CD4-positive, CD25-positive, alpha-beta regulatory T cell (primary cell): Measurements from ENCODE around the gene ADAD2. TPM values are rescaled to one million over a fixed set of nuclear protein-coding genes. Genes with fewer than 3 reads are reported as not detected.
A peak's percentile ranks its signal among the peaks of the same experiment; 100 is the strongest.

Experiments used
- ATAC-seq, 2 donors: fragments of 150-1000 bp; cut with Tn5 transposase; one replicate each; pipeline ENCODE4 v1.10.0; 2021; ENCODE audit warnings: low read depth in 2 of 2, moderate number of reproducible peaks in 2 of 2, moderate library complexity in 1 of 2
- DNase-seq, 3 donors: peaks; one replicate each; pipeline versions ENCODE4 v3.0.0 to v3.0.0-alpha.2; 2012 to 2022; ENCODE audit warnings: mixed read lengths in 1 of 3
- H3K27ac ChIP-seq: one replicate; pipeline ENCODE4 v1.7.0; 2013; ENCODE audit warnings: mild to moderate bottlenecking, low read length; ENCODE audit not compliant: insufficient read depth, poor library complexity, severe bottlenecking
- H3K27me3 ChIP-seq: one replicate; pipeline ENCODE4 v1.7.0; 2013; ENCODE audit warnings: low read length; ENCODE audit not compliant: control insufficient read depth, insufficient read depth
- H3K36me3 ChIP-seq: one replicate; pipeline ENCODE4 v1.7.0; 2013; ENCODE audit warnings: mild to moderate bottlenecking, low read length, moderate library complexity; ENCODE audit not compliant: control insufficient read depth, insufficient read depth
- H3K4me1 ChIP-seq: 2 replicates; pipeline ENCODE4 v1.7.0; 2013; ENCODE audit warnings: mild to moderate bottlenecking, low read length; ENCODE audit not compliant: insufficient read depth, control insufficient read depth, poor library complexity, severe bottlenecking
- H3K4me3 ChIP-seq: one replicate; pipeline ENCODE4 v1.7.0; 2013; ENCODE audit warnings: low read depth, mild to moderate bottlenecking, low read length, moderate library complexity
- H3K9me3 ChIP-seq, 2 experiments: 1 replicate in 1 of 2; 2 replicates in 1 of 2; pipeline ENCODE4 v1.7.0; 2013; ENCODE audit warnings: low read length in 2 of 2, mild to moderate bottlenecking in 1 of 2, moderate library complexity in 1 of 2; ENCODE audit not compliant: control insufficient read depth in 2 of 2
- H3K27ac Mint-ChIP-seq, 3 donors: one replicate each; pipeline ENCODE4 v1.8.0; 2020 to 2022; ENCODE audit warnings: mild to moderate bottlenecking in 3 of 3, mixed read lengths in 3 of 3, moderate library complexity in 2 of 3
- H3K27me3 Mint-ChIP-seq: one replicate; pipeline ENCODE4 v1.8.0; 2022; ENCODE audit warnings: mild to moderate bottlenecking, mixed read lengths
- H3K36me3 Mint-ChIP-seq: one replicate; pipeline ENCODE4 v1.8.0; 2020; ENCODE audit warnings: mixed read lengths
- H3K4me1 Mint-ChIP-seq, 4 donors: one replicate each; pipeline ENCODE4 v1.8.0; 2020 to 2022; ENCODE audit warnings: mixed read lengths in 4 of 4, mild to moderate bottlenecking in 1 of 4
- H3K4me3 Mint-ChIP-seq, 4 donors: one replicate each; pipeline ENCODE4 v1.8.0; 2020 to 2022; ENCODE audit warnings: mild to moderate bottlenecking in 4 of 4, mixed read lengths in 4 of 4, moderate library complexity in 3 of 4
- H3K9me3 Mint-ChIP-seq, 7 donors: one replicate each; pipeline ENCODE4 v1.8.0; 2020 to 2022; ENCODE audit warnings: mixed read lengths in 7 of 7, mild to moderate bottlenecking in 3 of 7, moderate library complexity in 2 of 7
- polyA plus RNA-seq, 4 donors: library from polyadenylated mRNA; unstranded; fragments of 300-500 nt; fragmentation: Illumina TruSeq; gene quantifications; one replicate each; pipeline ENCODE4 v1.2.3, GENCODE V29; 2021
- total RNA-seq: library from RNA; stranded (reverse); gene quantifications from one replicate; pipeline ENCODE4 v1.2.3, GENCODE V29; 2022

Gene ADAD2
- total and polyA plus RNA-seq, 5 donors from 2014 or later, result 0.07 to 0.40 (median 0.25) TPM; not detected in 2

DNA sequence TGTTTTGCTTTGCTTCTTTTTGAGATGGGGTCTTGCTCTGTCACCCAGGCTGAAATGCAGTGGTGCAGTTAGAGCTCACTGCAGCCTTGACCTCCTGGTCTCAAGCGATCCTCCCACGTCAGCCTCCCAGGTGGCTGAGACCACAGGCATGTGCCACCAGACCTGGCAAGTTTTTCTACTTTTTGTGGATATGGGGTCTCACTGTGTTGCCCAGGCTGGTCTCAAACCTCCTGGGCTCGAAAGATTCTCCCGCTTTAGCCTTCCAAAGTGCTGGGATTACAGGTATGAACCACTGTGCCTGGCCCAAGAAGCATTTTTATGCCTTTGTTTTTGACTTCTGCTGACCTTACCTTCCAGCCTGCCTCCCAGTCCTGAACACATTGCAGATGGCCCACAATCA is 35.7 kb upstream of the ADAD2 start:
- H3K27ac Mint-ChIP-seq, result peak overlapping the region in 1 of 3 donors; percentile 33
- Histone ChIP-seq H3K27me3 (peaks cover 3% of the 10 kb centered on the region), H3K4me1 (no peaks in the 10 kb centered on the region), H3K9me3 (no peaks in the 10 kb centered on the region), H3K27ac (no peak overlapping the region), H3K4me3 (no peak overlapping the region), H3K36me3 (no peaks in the 10 kb centered on the region)
- H3K36me3 Mint-ChIP-seq, result no peaks in the 10 kb centered on the region
- DNase-seq (no peak), ATAC-seq (no peak)
- no peak overlapping the region for H3K4me3 Mint-ChIP-seq
- H3K9me3 Mint-ChIP-seq, result peaks cover 0 to 1% (median 0%) of the 10 kb centered on the region in 7 donors
- H3K4me1 Mint-ChIP-seq, result no peaks in the 10 kb centered on the region
- peaks cover 48% of the 10 kb centered on the region for H3K27me3 Mint-ChIP-seq

DNA sequence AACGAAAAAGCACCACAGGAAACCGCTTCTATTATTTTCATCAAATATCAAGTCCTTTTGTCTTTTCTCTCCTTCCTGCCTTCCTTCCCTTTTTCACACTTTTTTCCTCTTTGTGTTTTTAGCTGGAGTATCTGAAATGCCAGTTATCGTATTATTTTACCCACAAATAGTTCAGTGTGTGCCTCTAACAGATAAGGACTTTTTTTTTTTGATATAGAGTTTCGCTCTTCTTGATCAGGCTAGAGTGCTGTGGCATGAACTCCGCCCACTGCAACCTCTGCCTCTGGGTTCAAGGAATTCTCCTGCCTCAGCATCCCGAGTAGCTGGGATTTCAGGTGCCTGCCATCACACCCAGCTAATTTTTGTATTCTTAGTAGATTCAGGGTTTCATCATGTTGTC is 35.2 kb upstream of the ADAD2 start:
- no peaks in the 10 kb centered on the region for H3K4me1 ChIP-seq
- H3K4me3 ChIP-seq, result no peak overlapping the region
- peaks cover 47% of the 10 kb centered on the region for H3K27me3 Mint-ChIP-seq
- H3K4me3 Mint-ChIP-seq, result no peak overlapping the region
- no peaks in the 10 kb centered on the region for H3K36me3 ChIP-seq
- no peaks in the 10 kb centered on the region for H3K9me3 ChIP-seq
- H3K9me3 Mint-ChIP-seq, result peaks cover 0 to 1% (median 0%) of the 10 kb centered on the region in 7 donors
- H3K27ac Mint-ChIP-seq, result peak overlapping the region in 1 of 3 donors; percentile 58
- ATAC-seq (no peak), DNase-seq (no peak)
- H3K4me1 Mint-ChIP-seq, result no peaks in the 10 kb centered on the region
- H3K36me3 Mint-ChIP-seq, result no peaks in the 10 kb centered on the region
- H3K27me3 ChIP-seq, result peaks cover 3% of the 10 kb centered on the region
- H3K27ac ChIP-seq, result no peak overlapping the region

DNA sequence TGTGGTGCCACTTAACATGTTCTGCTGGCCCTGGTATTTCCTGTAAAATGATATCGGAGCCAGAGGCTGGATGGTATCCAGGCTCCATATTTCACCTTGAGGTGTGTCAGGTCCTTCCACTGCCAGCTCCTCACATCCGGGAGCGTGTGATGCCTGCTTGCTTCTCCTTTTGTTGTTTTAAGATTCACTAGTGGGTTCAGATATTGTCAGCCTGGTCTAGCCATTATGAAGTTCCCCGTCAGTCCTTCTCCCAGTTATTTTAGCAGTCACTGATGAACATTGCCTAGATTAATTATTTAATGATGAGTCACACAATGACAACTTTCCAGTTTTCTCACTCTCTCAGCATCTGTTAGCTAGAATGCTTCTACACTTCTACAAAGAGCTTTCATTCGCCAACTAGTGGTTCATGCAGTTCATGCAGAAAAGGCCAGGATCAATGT is 34.6 kb upstream of the ADAD2 start:
- Mint-ChIP-seq H3K27ac (no peak overlapping the region), H3K9me3 (peaks cover 0 to 1% (median 0%) of the 10 kb centered on the region in 7 donors), H3K27me3 (peaks cover 47% of the 10 kb centered on the region), H3K4me1 (no peaks in the 10 kb centered on the region), H3K36me3 (no peaks in the 10 kb centered on the region), H3K4me3 (no peak overlapping the region)
- Histone ChIP-seq H3K9me3 (no peaks in the 10 kb centered on the region), H3K36me3 (no peaks in the 10 kb centered on the region), H3K4me3 (no peak overlapping the region), H3K27me3 (peaks cover 3% of the 10 kb centered on the region), H3K4me1 (no peaks in the 10 kb centered on the region), H3K27ac (no peak overlapping the region)
- no peak for DNase-seq
- ATAC-seq, result no peak

DNA sequence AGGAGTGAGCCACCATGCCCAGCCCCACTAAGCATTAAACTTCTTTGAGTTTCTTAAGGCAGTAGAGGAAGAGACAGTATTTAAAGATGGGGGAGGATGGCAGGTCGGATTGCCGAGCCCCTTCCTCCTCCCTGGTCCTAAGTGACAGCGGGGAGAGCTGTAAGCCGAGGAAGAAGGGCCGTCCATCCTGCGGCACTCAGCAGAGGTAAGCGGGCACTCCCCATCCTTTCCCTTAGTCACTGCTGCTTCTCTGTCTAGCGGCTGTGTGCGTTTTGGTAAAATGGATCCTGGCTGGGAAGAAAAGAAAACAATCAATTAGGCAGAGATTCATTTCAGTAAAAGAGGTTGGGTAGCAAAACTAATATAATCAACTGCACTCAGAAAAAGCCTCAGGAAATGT is 31.9 kb upstream of the ADAD2 start:
- H3K27ac ChIP-seq, result no peak overlapping the region
- no peak for ATAC-seq
- Mint-ChIP-seq H3K27me3 (peaks cover 47% of the 10 kb centered on the region), H3K9me3 (peaks cover 0 to 1% (median 0%) of the 10 kb centered on the region in 7 donors), H3K4me3 (no peak overlapping the region), H3K4me1 (no peaks in the 10 kb centered on the region), H3K36me3 (no peaks in the 10 kb centered on the region), H3K27ac (no peak overlapping the region)
- H3K4me1 ChIP-seq, result no peaks in the 10 kb centered on the region
- no peak overlapping the region for H3K4me3 ChIP-seq
- no peak for DNase-seq
- peaks cover 3% of the 10 kb centered on the region for H3K27me3 ChIP-seq
- H3K9me3 ChIP-seq, result no peaks in the 10 kb centered on the region
- no peaks in the 10 kb centered on the region for H3K36me3 ChIP-seq

DNA sequence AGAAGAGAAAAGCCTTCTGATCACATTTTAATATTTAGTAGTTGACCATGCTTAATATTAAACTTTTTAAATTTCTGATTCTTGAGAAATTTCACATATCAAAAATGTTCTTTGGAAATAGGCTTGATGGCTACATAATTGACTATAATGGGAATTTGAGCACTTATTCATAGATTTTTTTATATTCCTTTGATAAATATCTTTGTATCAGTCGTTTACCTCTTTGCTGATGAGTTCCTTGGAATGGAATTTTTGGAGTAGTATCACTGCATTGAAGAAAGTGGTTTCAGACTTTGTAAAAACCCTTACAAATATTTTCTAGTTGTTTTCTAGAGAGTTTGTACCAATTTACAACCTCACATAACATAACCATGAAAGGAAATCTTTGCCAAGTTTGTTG is 31.2 kb upstream of the ADAD2 start:
- Histone ChIP-seq H3K4me3 (no peak overlapping the region), H3K4me1 (no peaks in the 10 kb centered on the region), H3K9me3 (no peaks in the 10 kb centered on the region), H3K27me3 (peaks cover 10% of the 10 kb centered on the region), H3K27ac (no peak overlapping the region), H3K36me3 (no peaks in the 10 kb centered on the region)
- DNase-seq, result no peak
- H3K9me3 Mint-ChIP-seq, result peaks cover 0 to 1% (median 0%) of the 10 kb centered on the region in 7 donors
- no peak for ATAC-seq
- no peaks in the 10 kb centered on the region for H3K36me3 Mint-ChIP-seq
- no peaks in the 10 kb centered on the region for H3K4me1 Mint-ChIP-seq
- H3K27me3 Mint-ChIP-seq, result peaks cover 48% of the 10 kb centered on the region
- H3K4me3 Mint-ChIP-seq, result no peak overlapping the region
- no peak overlapping the region for H3K27ac Mint-ChIP-seq

DNA sequence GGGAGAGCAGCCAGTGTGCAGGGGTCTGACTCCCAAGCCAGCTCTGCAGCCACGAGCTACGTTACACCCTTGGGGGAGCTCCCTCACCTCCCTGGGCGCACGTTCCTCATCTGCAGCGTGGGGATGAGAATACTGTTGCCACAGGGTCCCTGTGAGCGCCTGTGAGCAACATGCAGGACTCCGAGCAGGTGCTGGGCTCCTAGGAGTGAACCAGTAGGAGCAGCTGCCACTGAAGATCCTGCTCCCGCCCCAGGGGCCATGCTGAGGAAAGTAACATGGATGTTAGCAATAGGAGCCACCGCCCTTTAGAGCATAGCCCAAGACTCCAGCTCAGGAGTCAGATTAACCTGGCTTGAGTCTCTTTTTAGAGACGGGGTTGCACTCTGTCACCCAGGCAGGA is 29.9 kb upstream of the ADAD2 start:
- Histone ChIP-seq H3K9me3 (no peaks in the 10 kb centered on the region), H3K27ac (no peak overlapping the region), H3K36me3 (no peaks in the 10 kb centered on the region), H3K27me3 (peaks cover 7% of the 10 kb centered on the region), H3K4me1 (no peaks in the 10 kb centered on the region), H3K4me3 (no peak overlapping the region)
- H3K9me3 Mint-ChIP-seq, result peaks cover 0 to 3% (median 0%) of the 10 kb centered on the region in 7 donors
- no peak for DNase-seq
- no peak for ATAC-seq
- no peak overlapping the region for H3K4me3 Mint-ChIP-seq
- no peaks in the 10 kb centered on the region for H3K4me1 Mint-ChIP-seq
- H3K27ac Mint-ChIP-seq, result no peak overlapping the region
- no peaks in the 10 kb centered on the region for H3K36me3 Mint-ChIP-seq
- H3K27me3 Mint-ChIP-seq, result peaks cover 54% of the 10 kb centered on the region

DNA sequence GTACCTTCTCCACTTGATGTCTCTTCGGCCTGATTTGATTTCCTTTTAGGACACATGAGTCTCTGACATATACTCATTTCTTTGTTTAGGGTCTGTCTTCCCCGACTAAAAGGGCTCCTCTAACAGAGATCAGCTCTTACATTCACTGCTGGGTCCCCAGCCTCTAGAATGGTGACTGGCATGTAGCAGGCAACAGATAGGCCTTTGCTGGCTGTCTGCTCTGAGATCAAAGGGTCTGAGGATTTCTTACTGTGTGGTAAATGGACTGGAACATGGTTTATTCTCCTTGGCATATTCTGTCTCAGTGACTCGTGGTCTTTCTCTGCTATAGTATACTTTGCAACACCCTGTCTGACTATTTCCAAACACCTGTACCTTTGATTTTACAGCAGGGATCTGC is 29.2 kb upstream of the ADAD2 start:
- ATAC-seq (no peak), DNase-seq (no peak)
- no peaks in the 10 kb centered on the region for H3K9me3 ChIP-seq
- no peak overlapping the region for H3K4me3 Mint-ChIP-seq
- no peaks in the 10 kb centered on the region for H3K4me1 Mint-ChIP-seq
- H3K36me3 ChIP-seq, result no peaks in the 10 kb centered on the region
- H3K4me1 ChIP-seq, result no peaks in the 10 kb centered on the region
- H3K27ac ChIP-seq, result no peak overlapping the region
- H3K36me3 Mint-ChIP-seq, result no peaks in the 10 kb centered on the region
- H3K27me3 Mint-ChIP-seq, result peaks cover 51% of the 10 kb centered on the region
- no peak overlapping the region for H3K4me3 ChIP-seq
- peaks cover 0 to 3% (median 0%) of the 10 kb centered on the region in 7 donors for H3K9me3 Mint-ChIP-seq
- H3K27ac Mint-ChIP-seq, result peak overlapping the region in 1 of 3 donors; percentile 21
- peaks cover 7% of the 10 kb centered on the region for H3K27me3 ChIP-seq

DNA sequence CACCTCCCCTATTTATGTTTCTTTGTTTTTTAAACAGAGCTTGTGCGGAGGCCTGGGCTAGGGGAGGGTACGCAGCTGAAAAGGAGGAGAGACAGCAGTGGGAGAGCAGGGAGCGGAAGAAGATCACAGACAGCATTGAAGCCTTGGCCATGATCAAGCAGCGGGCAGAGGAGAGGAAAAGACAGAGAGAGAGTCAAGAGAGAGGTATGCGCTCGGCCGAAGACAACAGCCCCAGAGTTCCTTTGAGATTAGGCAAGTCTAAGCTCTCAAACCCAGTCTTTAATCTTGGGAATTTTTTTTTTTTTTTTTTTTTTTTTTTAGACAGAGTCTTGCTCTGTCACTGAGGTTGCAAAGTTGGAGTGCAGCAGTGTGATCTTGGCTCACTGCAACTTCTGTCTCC is 25.2 kb upstream of the ADAD2 start:
- no peak overlapping the region for H3K4me3 Mint-ChIP-seq
- H3K36me3 Mint-ChIP-seq, result no peaks in the 10 kb centered on the region

More for the DNA sequence above, 25.2 kb upstream of the ADAD2 start:
- peaks cover 7% of the 10 kb centered on the region for H3K27me3 ChIP-seq
- no peaks in the 10 kb centered on the region for H3K9me3 ChIP-seq
- Mint-ChIP-seq H3K27me3 (peaks cover 34% of the 10 kb centered on the region), H3K9me3 (peaks cover 0 to 5% (median 0%) of the 10 kb centered on the region in 7 donors), H3K27ac (no peak overlapping the region), H3K4me1 (no peaks in the 10 kb centered on the region)
- no peak for ATAC-seq
- no peak overlapping the region for H3K4me3 ChIP-seq
- no peaks in the 10 kb centered on the region for H3K36me3 ChIP-seq
- H3K27ac ChIP-seq, result no peak overlapping the region
- no peak for DNase-seq
- H3K4me1 ChIP-seq, result no peaks in the 10 kb centered on the region
